SU-DHL-6 (cell line): Measurements from ENCODE around the gene SPATC1L.

Experiments used
- H2AFZ ChIP-seq: fragments of 200-600 bp; sonication (generic); 2 replicates; pipeline ENCODE4 v1.6.1; 2014; ENCODE audit warnings: low read depth, mild to moderate bottlenecking, moderate library complexity, mixed read lengths, antibody characterized with exemption, low read length; ENCODE audit not compliant: severe bottlenecking
- H3F3A ChIP-seq: fragments of 200-600 bp; shearing (Covaris generic); 2 replicates; pipeline ENCODE4 v1.6.0; 2016; ENCODE audit warnings: antibody characterized with exemption, mild to moderate bottlenecking; ENCODE audit not compliant: insufficient read depth
- H3K27ac ChIP-seq: fragments of 200-600 bp; sonication (generic); 2 replicates; pipeline ENCODE4 v1.5.1; 2016; ENCODE audit warnings: low read depth, mild to moderate bottlenecking, low read length, moderate library complexity, mixed read lengths
- H3K27me3 ChIP-seq: fragments of 200-600 bp; sonication (generic), shearing (Covaris generic); 2 replicates; pipeline ENCODE4 v1.6.0; 2014; ENCODE audit warnings: mild to moderate bottlenecking, low read length
- H3K36me3 ChIP-seq: fragments of 200-600 bp; sonication (generic); 2 replicates; pipeline ENCODE4 v1.6.1; 2014; ENCODE audit warnings: mild to moderate bottlenecking, low read length, mixed read lengths
- H3K4me2 ChIP-seq: fragments of 300-600, 200-600 bp; shearing (Covaris generic), sonication (generic); 2 replicates; pipeline ENCODE4 v1.6.0; 2014; ENCODE audit warnings: low read length, low read depth, mild to moderate bottlenecking; ENCODE audit not compliant: poor library complexity, severe bottlenecking
- H3K4me3 ChIP-seq: fragments of 200-600 bp; sonication (generic); 2 replicates; pipeline ENCODE4 v1.5.1; 2014; ENCODE audit warnings: antibody characterized with exemption, low read length, mild to moderate bottlenecking, mixed read lengths; ENCODE audit not compliant: insufficient read depth, poor library complexity, severe bottlenecking
- H3K79me2 ChIP-seq: fragments of 200-600 bp; sonication (generic); 2 replicates; pipeline ENCODE4 v1.6.1; 2014; ENCODE audit warnings: mild to moderate bottlenecking, low read length, moderate library complexity; ENCODE audit not compliant: insufficient read depth
- H3K9ac ChIP-seq: fragments of 200-600 bp; sonication (generic); 2 replicates; pipeline ENCODE4 v1.7.0; 2014; ENCODE audit warnings: mild to moderate bottlenecking, low read length
- H3K9me2 ChIP-seq: fragments of 200-600 bp; sonication (generic); replicated peaks from 2 replicates; pipeline ENCODE4 v1.6.1; 2014; ENCODE audit warnings: low read length; ENCODE audit not compliant: insufficient read depth
- H3K9me3 ChIP-seq: fragments of 200-600 bp; sonication (generic); 2 replicates; pipeline ENCODE4 v1.6.1; 2014; ENCODE audit warnings: low read length, mixed read lengths; ENCODE audit not compliant: insufficient read depth
- H4K20me1 ChIP-seq: fragments of 200-600 bp; sonication (generic); 2 replicates; pipeline ENCODE4 v1.6.1; 2014; ENCODE audit warnings: low read depth, mild to moderate bottlenecking, antibody characterized with exemption, low read length, moderate library complexity, mixed read lengths
- CTCF ChIP-seq: fragments of 200-600 bp; sonication (generic); IDR thresholded peaks from one replicate; pipeline ENCODE4 v1.5.1; 2017; ENCODE audit warnings: antibody characterized with exemption, mild to moderate bottlenecking, low read length, moderate library complexity; ENCODE audit not compliant: insufficient read depth, poor library complexity, severe bottlenecking
- EZH2phosphoT487 ChIP-seq: fragments of 200-600 bp; sonication (generic), shearing (Covaris generic); conservative IDR thresholded peaks from 2 replicates; pipeline ENCODE4 v1.6.1; 2018; ENCODE audit warnings: mild to moderate bottlenecking, antibody characterized with exemption, low read length, moderate library complexity, mixed read lengths

The SPATC1L gene

GRCh38 chr21:46207006-46207919 is 23.0 kb upstream of the SPATC1L start:
- Histone ChIP-seq H3K9me3 (no peaks in the 10 kb centered on the region), H3F3A (no peaks in the 10 kb centered on the region), H4K20me1 (no peaks in the 10 kb centered on the region), H3K9ac (no peak overlapping the region), H3K4me2 (no peak overlapping the region), H3K79me2 (no peaks in the 10 kb centered on the region), H3K27ac (no peak overlapping the region), H2AFZ (no peak overlapping the region), H3K27me3 (no peaks in the 10 kb centered on the region), H3K36me3 (peaks cover 4% of the 10 kb centered on the region; the same call in 1 of the 2 replicates), H3K4me3 (no peak overlapping the region), H3K9me2 (no peaks in the 10 kb centered on the region)
- TF ChIP-seq CTCF: no peak
- TF ChIP-seq EZH2phosphoT487: no peak

- Histone ChIP-seq H3K9me2 (no peaks in the 10 kb centered on the region), H3K79me2 (no peaks in the 10 kb centered on the region), H3K4me3 (no peak overlapping the region), H3K4me2 (no peak overlapping the region), H3K36me3 (peaks cover 4% of the 10 kb centered on the region; the same call in 1 of the 2 replicates), H3F3A (no peaks in the 10 kb centered on the region), H2AFZ (no peak overlapping the region), H4K20me1 (no peaks in the 10 kb centered on the region), H3K27me3 (no peaks in the 10 kb centered on the region), H3K27ac (no peak overlapping the region), H3K9ac (no peak overlapping the region), H3K9me3 (no peaks in the 10 kb centered on the region)
- TF ChIP-seq CTCF (no peak), EZH2phosphoT487 (no peak)
Observed at GRCh38 chr21:46206163-46207005, 22.1 kb upstream of the SPATC1L start.

GRCh38 chr21:46205766-46206162 is 21.5 kb upstream of the SPATC1L start:
- Histone ChIP-seq H3K9me3 (no peaks in the 10 kb centered on the region), H3K9ac (no peak overlapping the region), H2AFZ (no peak overlapping the region), H4K20me1 (no peaks in the 10 kb centered on the region), H3K9me2 (no peaks in the 10 kb centered on the region), H3K4me3 (no peak overlapping the region), H3F3A (no peaks in the 10 kb centered on the region), H3K27ac (no peak overlapping the region), H3K4me2 (no peak overlapping the region), H3K36me3 (peaks cover 4% of the 10 kb centered on the region; the same call in 1 of the 2 replicates), H3K79me2 (no peaks in the 10 kb centered on the region), H3K27me3 (no peaks in the 10 kb centered on the region)
- TF ChIP-seq CTCF (no peak), EZH2phosphoT487 (no peak)
